SK-N-SH treated with all-trans-retinoic acid at 6 μM for 48 hours (cell line): Measurements from ENCODE around the gene LMAN1.

Source experiments
- RARB ChIP-seq: fragments of 250-450 bp; sonication (Bioruptor Pico); IDR thresholded peaks from 2 replicates; pipeline ENCODE4 v1.8.0; 2021; ENCODE audit warnings: mild to moderate bottlenecking, moderate library complexity
- ZC3H10 ChIP-seq: fragments of 250-450 bp; sonication (Bioruptor Pico); IDR thresholded peaks from 2 replicates; pipeline ENCODE4 v1.5.1; 2021; ENCODE audit warnings: mild to moderate bottlenecking, moderate library complexity
- TF ChIP-seq, protein P1 (sequence below): fragments of 250-450 bp; sonication (Bioruptor Pico); IDR thresholded peaks from 2 replicates; pipeline ENCODE4 v1.5.0; 2020; ENCODE audit warnings: mild to moderate bottlenecking, moderate library complexity
- TF ChIP-seq, protein P2 (sequence below): fragments of 250-450 bp; sonication (Bioruptor Pico); IDR thresholded peaks from 2 replicates; pipeline ENCODE4 v1.5.1; 2020; ENCODE audit warnings: low read depth, mild to moderate bottlenecking, moderate library complexity

DNA sequence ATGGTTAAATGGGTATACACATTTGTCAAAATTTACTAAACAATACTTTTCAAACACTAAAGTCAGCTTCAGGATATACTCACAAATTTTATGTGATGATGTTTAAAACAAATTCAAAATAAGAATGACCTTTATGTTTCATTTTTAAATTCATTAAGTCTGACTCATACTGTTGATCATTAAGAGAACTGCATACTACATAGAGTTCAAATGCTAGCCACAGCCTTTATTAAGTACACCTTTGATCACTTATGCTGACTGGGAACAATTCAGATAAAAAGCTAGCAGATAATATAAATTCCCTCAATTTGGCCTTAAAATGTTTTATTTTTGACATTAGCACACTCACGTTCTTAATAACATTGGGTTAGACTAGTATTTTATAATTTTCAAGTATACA lies 14.1 kb downstream of the LMAN1 start:
- TF ChIP-seq, protein P1, sequence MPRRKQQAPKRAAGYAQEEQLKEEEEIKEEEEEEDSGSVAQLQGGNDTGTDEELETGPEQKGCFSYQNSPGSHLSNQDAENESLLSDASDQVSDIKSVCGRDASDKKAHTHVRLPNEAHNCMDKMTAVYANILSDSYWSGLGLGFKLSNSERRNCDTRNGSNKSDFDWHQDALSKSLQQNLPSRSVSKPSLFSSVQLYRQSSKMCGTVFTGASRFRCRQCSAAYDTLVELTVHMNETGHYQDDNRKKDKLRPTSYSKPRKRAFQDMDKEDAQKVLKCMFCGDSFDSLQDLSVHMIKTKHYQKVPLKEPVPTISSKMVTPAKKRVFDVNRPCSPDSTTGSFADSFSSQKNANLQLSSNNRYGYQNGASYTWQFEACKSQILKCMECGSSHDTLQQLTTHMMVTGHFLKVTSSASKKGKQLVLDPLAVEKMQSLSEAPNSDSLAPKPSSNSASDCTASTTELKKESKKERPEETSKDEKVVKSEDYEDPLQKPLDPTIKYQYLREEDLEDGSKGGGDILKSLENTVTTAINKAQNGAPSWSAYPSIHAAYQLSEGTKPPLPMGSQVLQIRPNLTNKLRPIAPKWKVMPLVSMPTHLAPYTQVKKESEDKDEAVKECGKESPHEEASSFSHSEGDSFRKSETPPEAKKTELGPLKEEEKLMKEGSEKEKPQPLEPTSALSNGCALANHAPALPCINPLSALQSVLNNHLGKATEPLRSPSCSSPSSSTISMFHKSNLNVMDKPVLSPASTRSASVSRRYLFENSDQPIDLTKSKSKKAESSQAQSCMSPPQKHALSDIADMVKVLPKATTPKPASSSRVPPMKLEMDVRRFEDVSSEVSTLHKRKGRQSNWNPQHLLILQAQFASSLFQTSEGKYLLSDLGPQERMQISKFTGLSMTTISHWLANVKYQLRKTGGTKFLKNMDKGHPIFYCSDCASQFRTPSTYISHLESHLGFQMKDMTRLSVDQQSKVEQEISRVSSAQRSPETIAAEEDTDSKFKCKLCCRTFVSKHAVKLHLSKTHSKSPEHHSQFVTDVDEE (CRISPR knock-in tag): no peak
- TF ChIP-seq RARB (CRISPR knock-in tag) (no peak), ZC3H10 (CRISPR knock-in tag) (no peak)
- TF ChIP-seq, protein P2, sequence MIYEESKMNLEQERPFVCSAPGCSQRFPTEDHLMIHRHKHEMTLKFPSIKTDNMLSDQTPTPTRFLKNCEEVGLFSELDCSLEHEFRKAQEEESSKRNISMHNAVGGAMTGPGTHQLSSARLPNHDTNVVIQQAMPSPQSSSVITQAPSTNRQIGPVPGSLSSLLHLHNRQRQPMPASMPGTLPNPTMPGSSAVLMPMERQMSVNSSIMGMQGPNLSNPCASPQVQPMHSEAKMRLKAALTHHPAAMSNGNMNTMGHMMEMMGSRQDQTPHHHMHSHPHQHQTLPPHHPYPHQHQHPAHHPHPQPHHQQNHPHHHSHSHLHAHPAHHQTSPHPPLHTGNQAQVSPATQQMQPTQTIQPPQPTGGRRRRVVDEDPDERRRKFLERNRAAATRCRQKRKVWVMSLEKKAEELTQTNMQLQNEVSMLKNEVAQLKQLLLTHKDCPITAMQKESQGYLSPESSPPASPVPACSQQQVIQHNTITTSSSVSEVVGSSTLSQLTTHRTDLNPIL (CRISPR knock-in tag): no peak
